Stimulated activated CD8-positive, alpha-beta memory T cell treated with anti-CD3 and anti-CD28 coated beads, Interleukin-15, amount 100 ng/mL, for 1 hour (primary cell): Measurements from ENCODE around the gene SLC17A3.

Source experiments
- DNase-seq: peaks from one replicate; pipeline ENCODE4 v3.0.0-alpha.2; 2020; ENCODE audit warnings: low read depth

The SLC17A3 gene, protein sequence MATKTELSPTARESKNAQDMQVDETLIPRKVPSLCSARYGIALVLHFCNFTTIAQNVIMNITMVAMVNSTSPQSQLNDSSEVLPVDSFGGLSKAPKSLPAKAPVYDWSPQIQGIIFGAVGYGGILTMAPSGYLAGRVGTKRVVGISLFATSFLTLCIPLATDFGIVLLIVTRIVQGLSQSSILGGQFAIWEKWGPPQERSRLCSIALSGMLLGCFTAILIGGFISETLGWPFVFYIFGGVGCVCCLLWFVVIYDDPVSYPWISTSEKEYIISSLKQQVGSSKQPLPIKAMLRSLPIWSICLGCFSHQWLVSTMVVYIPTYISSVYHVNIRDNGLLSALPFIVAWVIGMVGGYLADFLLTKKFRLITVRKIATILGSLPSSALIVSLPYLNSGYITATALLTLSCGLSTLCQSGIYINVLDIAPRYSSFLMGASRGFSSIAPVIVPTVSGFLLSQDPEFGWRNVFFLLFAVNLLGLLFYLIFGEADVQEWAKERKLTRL

DNA sequence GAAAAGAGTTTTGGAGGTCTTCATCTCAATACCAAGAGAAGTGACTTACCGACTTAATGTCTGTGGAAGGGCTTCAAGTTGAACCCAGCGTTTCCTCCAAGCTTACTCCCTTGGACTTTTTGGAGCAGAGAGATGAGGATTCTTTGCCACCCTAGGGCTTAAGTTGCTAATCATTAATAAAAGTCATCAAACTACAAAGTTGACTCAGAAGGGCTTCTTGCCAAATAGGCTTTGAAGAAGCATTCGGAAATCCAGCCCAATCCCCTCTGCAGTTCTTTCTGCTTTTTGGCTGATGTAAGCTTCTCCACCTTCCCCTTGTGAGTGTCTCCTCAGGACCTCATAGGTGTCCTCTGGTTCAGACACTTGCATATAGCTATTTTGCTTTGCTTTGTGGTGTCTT is at the start of gene SLC17A3:
SLC17A3 (minus strand) TSS at position 126 of the 400 bp plus-strand sequence. CDS start 5,856 bp downstream, outside the sequence.
- DNase-seq: no peak

DNA sequence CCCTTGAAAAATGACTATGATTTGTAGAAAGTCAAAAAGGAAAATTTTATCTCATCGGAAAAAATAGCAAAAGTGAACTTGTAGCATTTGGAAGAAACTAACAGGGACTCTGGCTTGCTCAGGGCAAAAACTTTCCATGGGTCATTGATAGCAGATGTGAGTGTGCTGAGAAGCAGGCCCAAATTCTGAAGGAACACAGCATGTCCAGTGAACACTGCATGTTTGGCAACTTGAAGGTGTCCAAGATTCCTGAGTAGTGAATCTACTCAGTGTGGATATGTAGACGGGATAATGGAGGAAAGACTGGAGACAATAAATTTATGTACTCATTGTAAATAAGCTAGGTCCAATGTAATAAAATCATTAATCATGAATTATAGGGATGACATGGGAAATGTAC is 48.3 kb upstream of the SLC17A3 start:
- no peak for DNase-seq

DNA sequence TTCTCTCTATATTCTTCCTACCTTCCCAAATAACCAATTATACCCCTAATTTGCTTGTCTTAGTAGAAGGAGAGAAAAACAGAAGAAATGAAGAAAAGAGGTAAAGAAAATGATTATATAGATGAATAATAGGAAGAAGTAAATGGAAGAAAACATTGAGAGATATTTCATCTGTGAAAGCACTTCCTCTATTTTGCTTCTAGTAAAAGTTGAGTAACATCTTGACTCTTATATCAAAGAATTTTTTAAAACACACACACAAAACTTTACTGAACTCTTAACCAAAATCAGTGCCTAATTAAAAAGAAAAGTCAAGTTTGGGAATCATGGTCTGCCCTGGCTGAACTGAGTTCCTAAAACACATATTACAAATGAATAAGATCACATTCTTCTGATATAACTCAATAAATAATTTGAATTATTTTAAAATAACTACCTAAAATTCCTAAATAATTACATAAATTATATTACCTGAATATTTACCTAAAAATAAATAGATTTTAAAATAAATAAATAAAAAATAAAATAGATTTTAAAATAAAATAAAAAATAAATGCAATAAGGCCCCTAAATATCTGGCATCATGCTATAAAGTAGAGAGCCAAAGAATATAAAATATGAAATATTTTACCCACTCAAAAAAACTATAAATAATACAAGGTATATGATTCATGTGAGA is 47.6 kb upstream of the SLC17A3 start:
- DNase-seq: no peak

DNA sequence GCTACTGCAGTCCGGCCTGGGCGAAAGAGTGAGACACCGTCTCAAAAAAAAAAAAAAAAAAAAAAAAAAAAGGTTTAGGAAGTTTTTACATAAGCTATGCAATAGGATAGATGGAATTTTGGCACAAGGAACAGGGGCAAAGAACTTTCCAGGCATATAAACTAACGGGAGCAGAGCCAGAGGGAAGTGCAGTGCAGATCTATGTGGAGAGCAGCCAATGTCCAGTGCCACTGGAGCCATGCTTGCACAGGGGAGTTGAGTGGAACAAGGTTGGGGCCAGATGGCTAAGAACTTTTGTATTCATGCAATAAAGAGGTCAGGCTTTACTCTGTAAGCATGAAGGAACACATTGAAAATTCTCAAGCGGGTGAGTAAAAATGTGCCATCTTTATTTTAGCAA is 45.6 kb upstream of the SLC17A3 start:
- no peak for DNase-seq

GRCh38 chr6:25918083-25918683 is 44.1 kb upstream of the SLC17A3 start:
- DNase-seq: no peak

DNA sequence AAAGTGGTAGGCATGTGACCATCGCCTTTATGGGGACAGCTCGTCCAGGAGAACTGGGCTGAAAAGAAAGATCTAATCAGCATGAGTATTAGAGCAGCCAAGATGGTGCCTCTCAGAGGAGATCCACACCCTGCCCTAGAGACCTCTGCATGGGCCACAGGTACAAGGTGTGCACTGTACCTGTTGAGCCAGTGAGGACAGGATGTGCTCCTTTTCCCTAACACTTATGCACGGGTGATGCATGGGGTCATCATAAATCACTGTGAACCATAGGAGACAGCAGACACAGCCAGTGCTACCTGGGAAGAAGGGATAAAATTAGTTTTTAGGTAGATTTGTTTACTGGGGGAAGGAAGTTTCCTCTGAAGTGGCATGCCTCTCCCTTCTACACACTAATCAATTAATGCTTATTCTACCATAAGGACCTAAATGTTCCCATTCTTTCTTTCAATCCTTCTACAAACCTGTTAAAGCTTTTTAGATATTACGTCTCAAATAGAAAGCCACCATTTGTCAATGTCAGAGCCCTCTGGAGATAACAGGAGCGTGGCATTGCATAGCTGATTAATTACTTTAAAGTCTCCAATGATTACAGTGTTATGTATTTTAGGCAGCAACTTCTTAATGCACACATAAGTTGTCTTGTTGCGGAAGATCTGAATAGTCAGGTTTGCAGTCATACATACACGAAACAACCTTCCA is 42.9 kb upstream of the SLC17A3 start:
- DNase-seq: no peak

DNA sequence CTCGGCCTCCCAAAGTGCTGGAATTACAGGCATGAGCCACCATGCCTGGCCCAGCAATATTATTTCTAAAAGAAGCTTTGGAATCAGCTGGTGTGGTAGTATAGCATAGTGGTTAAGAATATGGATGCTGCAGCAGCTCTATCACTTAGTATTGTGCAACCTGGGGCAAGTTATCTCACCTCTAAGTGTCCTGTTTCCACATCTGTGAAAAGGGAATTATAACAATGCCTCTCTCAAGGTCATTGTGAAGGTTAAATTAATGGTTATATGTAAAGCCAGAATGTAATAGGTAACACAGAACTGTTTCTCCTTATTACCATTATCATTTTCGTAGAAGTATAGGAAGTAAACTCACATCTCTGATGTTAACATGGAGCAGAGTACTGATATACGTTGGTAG is 42.3 kb upstream of the SLC17A3 start:
- no peak for DNase-seq

DNA sequence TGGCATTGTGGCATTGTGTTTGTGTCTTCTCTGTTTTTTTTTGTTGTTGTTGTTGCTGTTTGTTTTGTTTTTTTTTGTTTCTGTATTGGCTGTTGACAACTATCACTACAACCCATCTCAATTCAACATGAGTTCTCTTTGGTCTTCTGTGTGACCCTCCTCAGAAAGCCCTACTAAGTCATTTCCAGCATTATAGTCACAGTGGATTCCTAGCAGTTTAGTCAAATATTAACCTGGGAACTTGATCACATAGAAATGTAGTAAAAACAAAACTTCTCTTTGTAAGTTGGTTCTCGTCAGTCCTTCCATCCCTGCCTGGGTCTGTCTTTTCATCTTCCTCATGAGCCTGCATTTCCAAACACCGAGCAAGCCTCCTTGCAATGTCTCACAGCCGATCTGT is 39.7 kb upstream of the SLC17A3 start:
- DNase-seq: no peak

GRCh38 chr6:25911351-25911750 is 37.3 kb upstream of the SLC17A3 start:
- DNase-seq: no peak

- no peak for DNase-seq
These were observed 33.5 kb upstream of the SLC17A3 start for GRCh38 chr6:25907475-25908014.

DNA sequence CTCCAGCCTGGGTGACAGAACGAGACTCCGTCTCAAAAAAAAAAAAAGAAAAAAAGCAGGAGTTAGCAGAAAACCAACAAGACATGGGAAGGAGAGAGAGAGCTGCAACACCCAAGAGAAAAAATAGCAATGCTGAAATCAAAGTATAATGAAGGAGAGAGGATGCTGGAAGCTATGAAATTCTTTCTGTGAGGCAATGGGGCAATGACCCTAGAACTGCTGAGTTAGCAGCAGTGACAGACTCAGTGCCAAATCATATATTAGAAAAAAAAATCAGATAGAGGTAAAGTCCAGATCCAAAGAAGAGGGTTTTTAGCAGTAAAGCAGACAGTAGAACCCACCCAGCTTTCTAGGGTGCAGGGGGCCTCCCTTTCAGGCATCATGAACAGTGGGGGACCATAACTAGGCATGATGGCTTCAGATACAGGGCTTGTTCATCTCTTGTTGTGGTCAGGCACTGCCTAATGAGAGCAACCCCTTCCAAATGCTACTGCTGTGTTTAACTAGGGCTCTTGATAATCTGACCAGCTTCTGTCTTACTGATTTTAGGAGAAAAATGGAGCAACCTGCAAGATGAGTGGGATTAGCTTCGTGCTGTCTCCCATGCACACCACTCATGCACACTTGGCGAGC is 29.5 kb upstream of the SLC17A3 start:
- DNase-seq: no peak

DNA sequence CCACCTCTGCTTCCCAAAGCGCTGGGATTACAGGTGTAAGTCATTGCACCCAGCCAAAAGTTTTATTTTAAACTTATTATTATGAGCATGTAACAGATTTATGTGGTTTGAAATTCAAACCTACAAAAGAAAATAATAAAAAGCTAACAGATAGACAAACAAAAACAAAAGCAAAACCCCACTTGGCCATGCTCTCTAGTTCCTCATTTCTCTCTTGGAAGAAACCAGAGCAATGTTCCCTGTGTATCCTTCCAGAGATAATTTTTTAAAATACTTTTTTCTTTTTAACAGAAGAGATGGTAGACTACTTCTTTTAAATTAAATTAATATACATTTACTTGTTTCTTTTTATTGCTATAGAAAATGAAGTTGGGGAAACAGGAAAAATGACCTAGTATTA is 28.0 kb upstream of the SLC17A3 start:
- DNase-seq: no peak

DNA sequence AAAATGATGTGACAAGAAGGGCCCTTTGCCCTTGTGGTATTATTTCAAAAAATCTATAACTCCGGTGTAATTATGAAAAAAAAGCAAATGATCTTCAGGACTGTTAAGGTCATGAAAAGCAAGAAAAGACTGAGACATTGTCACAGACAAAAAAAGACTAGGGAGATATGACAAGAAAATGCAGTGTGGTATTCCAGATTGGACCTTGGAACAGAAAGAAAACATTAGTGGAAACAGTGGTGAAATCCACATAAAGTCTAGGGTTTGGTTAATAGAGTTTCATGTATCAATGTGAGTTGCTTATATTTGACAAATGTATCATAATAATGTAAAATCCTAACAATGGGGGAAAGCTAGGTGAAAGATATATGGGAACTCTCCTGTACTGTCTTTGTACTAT is 26.8 kb upstream of the SLC17A3 start:
- DNase-seq: no peak

DNA sequence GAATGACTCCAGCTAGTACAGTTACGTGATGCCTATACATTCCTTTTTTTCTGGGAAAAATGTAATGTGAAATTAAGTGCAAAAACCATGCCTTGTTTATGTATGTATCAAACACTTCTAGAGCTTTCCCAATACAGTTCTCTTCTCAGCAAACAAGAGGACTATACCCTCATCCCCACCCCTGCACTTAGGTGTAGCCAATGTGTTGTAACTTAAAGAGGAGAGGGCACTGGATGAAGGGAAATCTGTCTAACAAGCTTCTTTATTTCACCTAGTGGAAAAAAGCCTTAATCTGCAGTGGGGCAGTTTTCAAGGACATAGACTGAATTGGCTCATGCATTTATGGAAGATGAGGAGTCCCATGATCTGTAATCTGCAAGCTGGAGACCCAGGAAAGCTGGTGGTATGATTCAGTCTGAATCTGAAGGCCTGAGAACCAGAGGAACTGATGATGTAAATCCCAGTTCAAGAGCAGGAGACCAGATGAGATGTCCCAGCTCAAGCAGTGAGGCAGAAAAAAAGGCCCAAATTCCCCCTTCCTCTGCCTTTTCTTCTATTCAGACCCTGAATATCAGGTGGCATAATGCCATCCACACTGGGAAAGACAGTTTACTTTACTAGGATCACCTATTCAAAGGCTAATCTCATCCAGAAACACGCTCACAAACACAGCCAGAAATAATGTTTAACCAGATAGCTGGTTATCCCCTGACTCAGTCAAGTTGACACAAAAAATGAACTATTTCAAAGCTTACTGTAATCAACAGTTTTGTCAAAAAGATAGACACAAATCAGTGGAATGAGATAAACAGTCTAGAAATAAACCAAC is 25.8 kb upstream of the SLC17A3 start:
- no peak for DNase-seq

DNA sequence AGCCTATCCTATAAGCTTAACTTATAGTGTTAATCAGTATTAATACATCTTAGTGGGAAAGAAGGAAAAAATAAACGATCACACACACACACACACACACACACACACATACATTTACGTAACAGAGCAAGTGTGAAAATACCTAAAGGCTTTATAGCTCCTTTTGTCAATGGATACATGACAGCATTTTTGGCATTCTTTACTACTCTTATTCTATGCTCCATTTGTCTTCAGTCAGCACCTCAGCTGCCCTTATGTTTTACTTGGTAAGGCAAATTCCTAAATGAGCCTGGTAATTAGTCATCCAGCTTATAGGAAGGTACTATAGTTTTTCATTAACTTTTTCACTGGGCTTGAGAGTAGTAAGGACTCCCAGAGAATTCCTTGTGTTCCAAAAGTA is 25.1 kb upstream of the SLC17A3 start:
- DNase-seq: no peak

- DNase-seq: no peak
These were observed 24.4 kb upstream of the SLC17A3 start for GRCh38 chr6:25898289-25898977.

DNA sequence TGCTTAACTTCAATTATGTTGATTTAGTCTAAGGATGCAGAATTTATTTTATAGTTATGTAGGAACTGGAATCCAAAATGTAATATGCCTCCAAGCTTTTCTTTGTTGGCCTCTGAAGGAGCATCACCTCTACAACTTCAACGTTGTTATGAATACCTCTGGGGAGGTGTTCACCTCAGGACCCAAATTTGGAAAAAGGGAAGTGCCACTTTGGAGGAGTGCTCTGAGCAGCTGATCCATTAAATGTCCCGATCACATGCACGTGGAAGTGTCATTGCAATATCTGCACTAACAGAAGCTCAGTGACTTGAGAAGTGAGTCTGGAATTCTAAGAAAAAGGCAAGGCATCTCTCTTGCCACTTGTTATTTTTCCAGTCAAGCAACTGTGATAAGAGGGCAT is 22.2 kb upstream of the SLC17A3 start:
- no peak for DNase-seq

GRCh38 chr6:25895771-25896170 is 21.7 kb upstream of the SLC17A3 start:
- no peak for DNase-seq

- no peak for DNase-seq
These were observed 19.7 kb upstream of the SLC17A3 start for GRCh38 chr6:25893778-25894177.

DNA sequence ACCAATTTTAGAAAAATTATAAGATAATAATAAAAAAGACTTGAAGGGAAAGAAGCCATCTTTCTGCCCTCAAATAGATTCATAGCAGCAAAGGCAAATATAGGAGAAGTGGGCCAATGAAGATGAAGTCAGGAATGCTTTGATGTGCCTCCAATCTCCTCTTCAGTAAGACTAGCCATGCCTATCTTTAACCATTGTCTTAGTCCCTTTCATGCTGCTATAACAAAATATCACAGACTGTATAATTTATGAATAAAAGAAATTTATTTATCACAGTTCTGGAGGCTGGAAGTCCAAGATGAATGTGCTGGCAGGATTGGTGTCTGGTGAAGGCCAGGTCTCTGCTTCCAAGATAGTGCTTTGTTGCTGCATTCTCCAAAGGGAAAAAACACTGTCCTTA is 18.8 kb upstream of the SLC17A3 start:
- DNase-seq: no peak
